Liver (tissue), 3 donors: ENCODE results near the gene BTRC.

ENCODE experiments used
- ATF3 ChIP-seq: IDR thresholded peaks from 2 replicates; pipeline ENCODE4 v1.6.1; 2016; ENCODE audit warnings: antibody characterized with exemption
- GABPA ChIP-seq, 2 donors: IDR thresholded peaks in 1 of 2; conservative IDR thresholded peaks in 1 of 2; 2 replicates each; pipeline ENCODE4 v1.6.1; 2016; ENCODE audit warnings: antibody characterized with exemption in 2 of 2, mild to moderate bottlenecking in 1 of 2, moderate library complexity in 1 of 2
- JUND ChIP-seq, 2 donors: IDR thresholded peaks; 2 replicates each; pipeline ENCODE4 v1.6.1; 2016; ENCODE audit warnings: antibody characterized with exemption in 2 of 2
- MAX ChIP-seq: IDR thresholded peaks from 2 replicates; pipeline ENCODE4 v1.6.1; 2016; ENCODE audit warnings: antibody characterized with exemption
- RAD21 ChIP-seq, 2 donors: IDR thresholded peaks; 2 replicates each; pipeline ENCODE4 v1.6.1; 2016; ENCODE audit warnings: antibody characterized with exemption in 2 of 2, mild to moderate bottlenecking in 2 of 2
- RXRA ChIP-seq, 2 donors: IDR thresholded peaks; 2 replicates each; pipeline ENCODE4 v1.6.1; 2017 to 2018; ENCODE audit warnings: antibody characterized with exemption in 2 of 2, mild to moderate bottlenecking in 1 of 2
- SP1 ChIP-seq: IDR thresholded peaks from 2 replicates; pipeline ENCODE4 v1.6.1; 2018; ENCODE audit warnings: antibody characterized with exemption, mild to moderate bottlenecking
- TAF1 ChIP-seq: conservative IDR thresholded peaks from 2 replicates; pipeline ENCODE4 v1.6.1; 2016; ENCODE audit warnings: antibody characterized with exemption, mild to moderate bottlenecking
- YY1 ChIP-seq: IDR thresholded peaks from 2 replicates; pipeline ENCODE4 v1.6.1; 2016; ENCODE audit warnings: antibody characterized with exemption, mild to moderate bottlenecking
- TF ChIP-seq, protein P1 (sequence below): fragments of 150-350 bp; IDR thresholded peaks from 2 replicates; pipeline ENCODE4 v1.5.1; 2017; ENCODE audit warnings: improper control_type of control experiment, low read depth, low read length; ENCODE audit not compliant: missing input control
- TF ChIP-seq, protein P2 (sequence below): IDR thresholded peaks from 2 replicates; pipeline ENCODE4 v1.6.1; 2016; ENCODE audit warnings: antibody characterized with exemption, mild to moderate bottlenecking
- donor health status: healthy.
- donor health status: healthy.

- TF ChIP-seq, protein P1, sequence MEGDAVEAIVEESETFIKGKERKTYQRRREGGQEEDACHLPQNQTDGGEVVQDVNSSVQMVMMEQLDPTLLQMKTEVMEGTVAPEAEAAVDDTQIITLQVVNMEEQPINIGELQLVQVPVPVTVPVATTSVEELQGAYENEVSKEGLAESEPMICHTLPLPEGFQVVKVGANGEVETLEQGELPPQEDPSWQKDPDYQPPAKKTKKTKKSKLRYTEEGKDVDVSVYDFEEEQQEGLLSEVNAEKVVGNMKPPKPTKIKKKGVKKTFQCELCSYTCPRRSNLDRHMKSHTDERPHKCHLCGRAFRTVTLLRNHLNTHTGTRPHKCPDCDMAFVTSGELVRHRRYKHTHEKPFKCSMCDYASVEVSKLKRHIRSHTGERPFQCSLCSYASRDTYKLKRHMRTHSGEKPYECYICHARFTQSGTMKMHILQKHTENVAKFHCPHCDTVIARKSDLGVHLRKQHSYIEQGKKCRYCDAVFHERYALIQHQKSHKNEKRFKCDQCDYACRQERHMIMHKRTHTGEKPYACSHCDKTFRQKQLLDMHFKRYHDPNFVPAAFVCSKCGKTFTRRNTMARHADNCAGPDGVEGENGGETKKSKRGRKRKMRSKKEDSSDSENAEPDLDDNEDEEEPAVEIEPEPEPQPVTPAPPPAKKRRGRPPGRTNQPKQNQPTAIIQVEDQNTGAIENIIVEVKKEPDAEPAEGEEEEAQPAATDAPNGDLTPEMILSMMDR = no peak
- TF ChIP-seq GABPA (IDR thresholded peaks at IDR 0.05 in 1 of 2, conservative IDR thresholded peaks at IDR 0.05 in 1 of 2) = no peak
- TF ChIP-seq YY1 = no peak
- TF ChIP-seq, protein P2, sequence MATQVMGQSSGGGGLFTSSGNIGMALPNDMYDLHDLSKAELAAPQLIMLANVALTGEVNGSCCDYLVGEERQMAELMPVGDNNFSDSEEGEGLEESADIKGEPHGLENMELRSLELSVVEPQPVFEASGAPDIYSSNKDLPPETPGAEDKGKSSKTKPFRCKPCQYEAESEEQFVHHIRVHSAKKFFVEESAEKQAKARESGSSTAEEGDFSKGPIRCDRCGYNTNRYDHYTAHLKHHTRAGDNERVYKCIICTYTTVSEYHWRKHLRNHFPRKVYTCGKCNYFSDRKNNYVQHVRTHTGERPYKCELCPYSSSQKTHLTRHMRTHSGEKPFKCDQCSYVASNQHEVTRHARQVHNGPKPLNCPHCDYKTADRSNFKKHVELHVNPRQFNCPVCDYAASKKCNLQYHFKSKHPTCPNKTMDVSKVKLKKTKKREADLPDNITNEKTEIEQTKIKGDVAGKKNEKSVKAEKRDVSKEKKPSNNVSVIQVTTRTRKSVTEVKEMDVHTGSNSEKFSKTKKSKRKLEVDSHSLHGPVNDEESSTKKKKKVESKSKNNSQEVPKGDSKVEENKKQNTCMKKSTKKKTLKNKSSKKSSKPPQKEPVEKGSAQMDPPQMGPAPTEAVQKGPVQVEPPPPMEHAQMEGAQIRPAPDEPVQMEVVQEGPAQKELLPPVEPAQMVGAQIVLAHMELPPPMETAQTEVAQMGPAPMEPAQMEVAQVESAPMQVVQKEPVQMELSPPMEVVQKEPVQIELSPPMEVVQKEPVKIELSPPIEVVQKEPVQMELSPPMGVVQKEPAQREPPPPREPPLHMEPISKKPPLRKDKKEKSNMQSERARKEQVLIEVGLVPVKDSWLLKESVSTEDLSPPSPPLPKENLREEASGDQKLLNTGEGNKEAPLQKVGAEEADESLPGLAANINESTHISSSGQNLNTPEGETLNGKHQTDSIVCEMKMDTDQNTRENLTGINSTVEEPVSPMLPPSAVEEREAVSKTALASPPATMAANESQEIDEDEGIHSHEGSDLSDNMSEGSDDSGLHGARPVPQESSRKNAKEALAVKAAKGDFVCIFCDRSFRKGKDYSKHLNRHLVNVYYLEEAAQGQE = no peak
- TF ChIP-seq RXRA (IDR thresholded peaks at IDR 0.05) = no peak
- no peak for TF ChIP-seq SP1
- TF ChIP-seq MAX = no peak
- TF ChIP-seq RAD21 (IDR thresholded peaks at IDR 0.05) = no peak
- TF ChIP-seq JUND (IDR thresholded peaks at IDR 0.05) = no peak
- no peak for TF ChIP-seq TAF1
- TF ChIP-seq ATF3 = no peak
Measured at GRCh38 chr10:101588879-101589278, 234.9 kb downstream of the BTRC start.
